Activated T-cell treated with anti-CD3 and anti-CD28 coated beads, Interleukin-2, amount 50 U/mL, for 24 hours (primary cell): Measurements from ENCODE around the gene NNAT.
A peak's percentile ranks its signal among the peaks of the same experiment; 100 is the strongest.

Experiments used
- DNase-seq: peaks from one replicate; pipeline ENCODE4 v3.0.0-alpha.2; 2020
- H3K27ac Mint-ChIP-seq: 2 replicates; pipeline ENCODE4 v1.8.0; 2020; ENCODE audit warnings: mild to moderate bottlenecking, mixed read lengths
- H3K27me3 Mint-ChIP-seq: 2 replicates; pipeline ENCODE4 v1.8.0; 2020; ENCODE audit warnings: mixed read lengths
- H3K36me3 Mint-ChIP-seq: 2 replicates; pipeline ENCODE4 v1.8.0; 2020; ENCODE audit warnings: low read depth, mixed read lengths
- H3K4me1 Mint-ChIP-seq: 2 replicates; pipeline ENCODE4 v1.8.0; 2020; ENCODE audit warnings: low read depth, mixed read lengths
- H3K4me3 Mint-ChIP-seq: 2 replicates; pipeline ENCODE4 v1.8.0; 2020; ENCODE audit warnings: mild to moderate bottlenecking, moderate library complexity, mixed read lengths
- H3K9me3 Mint-ChIP-seq: 2 replicates; pipeline ENCODE4 v1.8.0; 2020; ENCODE audit warnings: mixed read lengths

NNAT gene

GRCh38 chr20:37558306-37558705 lies 37.3 kb downstream of the NNAT start:
- Mint-ChIP-seq H3K27me3 (peaks cover 15% of the 10 kb centered on the region), H3K36me3 (no peaks in the 10 kb centered on the region)

DNA sequence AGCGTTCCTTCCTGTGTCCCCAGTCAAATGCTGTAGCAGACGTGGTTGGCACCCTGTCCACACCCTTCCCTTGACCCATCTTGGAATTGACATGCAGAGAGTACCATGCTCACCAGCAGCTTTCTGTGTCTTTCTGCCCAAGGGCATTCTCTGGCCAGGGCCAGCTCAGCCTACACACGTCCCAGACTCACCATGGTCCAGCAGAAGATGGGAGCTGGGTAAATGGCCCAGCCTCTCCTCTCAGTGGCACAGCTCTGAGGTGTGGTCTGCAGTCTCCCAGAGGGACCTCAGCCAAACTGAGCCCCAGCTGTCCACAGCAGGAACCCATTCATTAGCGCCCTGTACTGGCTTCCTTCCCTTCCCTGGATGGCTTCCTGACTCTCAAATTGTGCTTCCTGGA lies 37.7 kb downstream of the NNAT start:
- Mint-ChIP-seq H3K4me1 (no peaks in the 10 kb centered on the region), H3K4me3 (no peak overlapping the region), H3K36me3 (no peaks in the 10 kb centered on the region), H3K27me3 (peaks cover 20% of the 10 kb centered on the region), H3K27ac (no peak overlapping the region), H3K9me3 (no peaks in the 10 kb centered on the region)
- DNase-seq = no peak

More at GRCh38 chr20:37558306-37558705, 37.3 kb downstream of the NNAT start:
- no peak overlapping the region for H3K4me3 Mint-ChIP-seq
- no peaks in the 10 kb centered on the region for H3K9me3 Mint-ChIP-seq
- no peaks in the 10 kb centered on the region for H3K4me1 Mint-ChIP-seq
- H3K27ac Mint-ChIP-seq = no peak overlapping the region
- no peak for DNase-seq

DNA sequence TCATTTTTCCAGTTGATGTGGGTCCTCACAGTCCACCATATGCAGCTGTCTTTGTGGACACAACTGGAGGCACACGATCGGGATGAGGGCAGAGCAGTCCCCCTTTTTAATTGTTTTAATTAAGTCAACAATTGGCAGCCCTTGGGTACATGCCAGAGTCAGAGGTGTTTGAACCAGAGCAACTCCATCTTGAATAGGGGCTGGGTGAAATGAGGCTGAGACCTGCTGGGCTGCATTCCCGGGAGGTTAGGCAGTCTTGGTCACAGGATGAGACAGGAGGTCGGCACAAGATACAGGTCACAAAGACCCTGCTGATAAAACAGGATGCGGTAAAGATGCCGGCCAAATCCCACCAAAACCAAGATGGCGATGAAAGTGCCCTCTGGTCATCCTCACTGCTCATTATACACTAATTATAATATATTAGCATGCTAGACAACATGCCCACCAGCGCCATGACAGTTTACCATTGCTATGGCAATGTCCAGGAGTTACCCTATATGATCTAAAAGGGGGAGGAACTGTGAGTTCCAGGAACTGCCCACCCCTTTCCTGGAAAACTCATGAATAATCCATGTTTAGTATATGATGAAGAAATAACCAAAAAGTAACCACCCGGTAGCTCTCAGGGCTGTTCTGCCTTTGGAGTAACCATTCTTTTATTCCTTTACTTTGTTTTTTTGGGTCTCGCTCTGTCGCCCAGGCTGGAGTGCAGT lies 38.4 kb downstream of the NNAT start:
- H3K4me1 Mint-ChIP-seq = no peaks in the 10 kb centered on the region
- H3K27ac Mint-ChIP-seq = no peak overlapping the region
- peaks cover 26% of the 10 kb centered on the region for H3K27me3 Mint-ChIP-seq

DNA sequence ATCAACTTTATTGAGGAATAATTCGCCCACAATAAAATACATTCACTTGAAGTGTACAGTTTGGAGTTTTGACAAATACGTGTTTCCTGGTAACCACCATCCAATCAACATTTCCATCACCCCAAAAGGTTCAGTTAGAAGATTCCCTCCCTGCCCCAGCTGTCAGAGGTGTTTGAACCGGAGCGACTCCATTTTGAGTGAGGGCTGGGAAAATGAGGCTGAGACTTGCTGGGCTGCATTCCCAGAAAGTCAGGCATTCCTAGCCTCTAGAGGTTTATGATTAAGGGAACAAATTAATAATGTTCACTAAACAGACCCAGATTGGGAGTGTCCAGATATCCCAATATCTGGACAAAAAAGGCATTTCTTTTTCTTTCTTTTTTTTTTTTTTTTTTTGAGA lies 39.6 kb downstream of the NNAT start:
- Mint-ChIP-seq H3K4me1 (no peaks in the 10 kb centered on the region), H3K36me3 (no peaks in the 10 kb centered on the region), H3K4me3 (no peak overlapping the region), H3K27ac (no peak overlapping the region), H3K9me3 (no peaks in the 10 kb centered on the region), H3K27me3 (peaks cover 37% of the 10 kb centered on the region)
- no peak for DNase-seq

More for the DNA sequence above, 38.4 kb downstream of the NNAT start:
- Mint-ChIP-seq H3K36me3 (no peaks in the 10 kb centered on the region), H3K4me3 (no peak overlapping the region), H3K9me3 (no peaks in the 10 kb centered on the region)
- no peak for DNase-seq

- Mint-ChIP-seq H3K4me1 (peaks cover 2% of the 10 kb centered on the region), H3K27ac (no peak overlapping the region), H3K36me3 (no peaks in the 10 kb centered on the region), H3K4me3 (no peak overlapping the region), H3K9me3 (no peaks in the 10 kb centered on the region), H3K27me3 (peaks cover 48% of the 10 kb centered on the region)
- DNase-seq = no peak
These were observed 41.8 kb downstream of the NNAT start for GRCh38 chr20:37562695-37563480.

DNA sequence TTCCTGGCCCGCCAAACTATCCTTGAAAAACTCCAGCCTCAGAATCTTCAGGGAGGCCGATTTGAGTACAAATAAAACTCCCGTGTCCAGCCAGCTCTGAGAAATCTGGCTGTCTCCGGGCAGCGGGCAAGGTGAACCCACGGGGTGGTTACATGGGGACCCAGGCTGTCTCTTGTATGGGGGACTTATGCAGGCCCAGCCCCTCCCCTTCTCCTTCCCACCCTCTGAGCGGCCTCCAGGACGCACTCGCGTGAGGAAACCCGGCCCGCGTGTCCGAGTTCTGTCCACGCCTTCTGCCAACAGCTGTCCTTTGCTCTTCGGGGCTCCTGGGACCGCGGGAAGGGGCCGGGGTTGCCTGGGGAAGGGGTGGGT lies 43.0 kb downstream of the NNAT start:
- H3K27me3 Mint-ChIP-seq = peaks cover 56% of the 10 kb centered on the region
- H3K36me3 Mint-ChIP-seq = no peaks in the 10 kb centered on the region
- H3K4me3 Mint-ChIP-seq = no peak overlapping the region
- DNase-seq = no peak
- H3K9me3 Mint-ChIP-seq = no peaks in the 10 kb centered on the region
- H3K27ac Mint-ChIP-seq = no peak overlapping the region
- H3K4me1 Mint-ChIP-seq = peaks cover 5% of the 10 kb centered on the region

DNA sequence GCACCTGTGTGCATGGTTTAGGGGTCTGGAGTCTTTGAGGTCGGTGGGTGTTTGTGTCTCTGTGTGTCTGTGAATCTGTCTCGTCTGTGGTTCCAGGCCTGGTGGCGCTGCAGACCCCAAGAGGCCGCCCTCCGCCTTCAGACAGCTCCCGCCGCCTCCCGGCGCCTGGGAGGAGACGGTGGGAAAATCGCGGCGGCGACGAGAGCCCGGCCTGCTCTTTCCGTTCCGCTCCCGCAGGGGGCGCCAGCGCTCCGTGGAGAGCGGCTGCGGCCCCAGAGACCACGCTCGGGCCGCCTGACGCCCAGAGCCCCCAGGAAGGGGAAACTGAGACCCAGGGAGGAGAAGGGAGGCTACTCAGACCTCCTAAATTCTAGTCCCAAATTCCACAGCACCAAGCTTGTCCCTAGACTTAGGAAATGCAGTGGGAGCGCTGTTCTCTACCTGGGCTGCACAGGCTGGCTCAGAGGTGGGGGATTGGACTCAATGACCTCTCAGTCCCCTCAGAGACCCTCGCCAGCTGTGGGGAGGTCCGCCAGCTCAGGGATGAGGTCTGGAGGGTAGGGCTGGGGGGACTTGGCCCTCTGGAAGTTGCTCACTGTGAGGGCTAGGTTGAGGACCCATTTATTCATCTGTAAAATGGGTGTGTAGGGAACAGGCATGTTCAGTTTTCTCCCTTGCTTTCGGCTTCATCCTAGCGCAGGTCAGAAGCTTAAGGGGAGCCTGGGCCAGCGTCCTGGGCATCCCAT lies 43.5 kb downstream of the NNAT start:
- H3K4me1 Mint-ChIP-seq = peaks cover 5% of the 10 kb centered on the region
- no peak overlapping the region for H3K4me3 Mint-ChIP-seq
- peaks cover 62% of the 10 kb centered on the region for H3K27me3 Mint-ChIP-seq
- peak; percentile 70 for DNase-seq
- no peaks in the 10 kb centered on the region for H3K36me3 Mint-ChIP-seq
- H3K9me3 Mint-ChIP-seq = no peaks in the 10 kb centered on the region
- no peak overlapping the region for H3K27ac Mint-ChIP-seq

- Mint-ChIP-seq H3K4me1 (peaks cover 5% of the 10 kb centered on the region), H3K9me3 (no peaks in the 10 kb centered on the region), H3K36me3 (no peaks in the 10 kb centered on the region), H3K27me3 (peaks cover 66% of the 10 kb centered on the region), H3K27ac (no peak overlapping the region), H3K4me3 (no peak overlapping the region)
- no peak for DNase-seq
These were observed 44.2 kb downstream of the NNAT start for GRCh38 chr20:37565134-37565811.

GRCh38 chr20:37566590-37567330 lies 45.7 kb downstream of the NNAT start:
- Mint-ChIP-seq H3K27me3 (peaks cover 67% of the 10 kb centered on the region), H3K9me3 (no peaks in the 10 kb centered on the region), H3K4me1 (peaks cover 5% of the 10 kb centered on the region), H3K36me3 (no peaks in the 10 kb centered on the region), H3K4me3 (no peak overlapping the region), H3K27ac (no peak overlapping the region)
- DNase-seq = no peak

DNA sequence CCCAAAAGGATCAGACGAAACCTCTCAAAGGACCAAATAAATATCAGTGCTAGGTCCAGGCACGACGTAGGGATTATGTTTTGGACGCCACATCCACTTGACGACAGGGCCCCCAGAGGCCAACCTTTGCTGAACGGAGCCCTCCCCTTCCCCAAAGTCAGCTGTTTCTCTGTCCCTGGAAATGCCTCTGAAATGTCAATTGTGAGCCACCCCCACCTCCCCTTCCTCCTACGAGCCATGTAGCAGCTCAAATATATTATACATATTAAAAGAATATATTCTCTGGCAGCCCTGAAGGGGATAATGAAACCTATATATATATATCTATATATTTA lies 46.2 kb downstream of the NNAT start:
- H3K36me3 Mint-ChIP-seq = no peaks in the 10 kb centered on the region
- H3K4me1 Mint-ChIP-seq = peaks cover 5% of the 10 kb centered on the region
- H3K4me3 Mint-ChIP-seq = no peak overlapping the region
- DNase-seq = no peak
- H3K27ac Mint-ChIP-seq = no peak overlapping the region
- H3K27me3 Mint-ChIP-seq = peaks cover 65% of the 10 kb centered on the region
- no peaks in the 10 kb centered on the region for H3K9me3 Mint-ChIP-seq

DNA sequence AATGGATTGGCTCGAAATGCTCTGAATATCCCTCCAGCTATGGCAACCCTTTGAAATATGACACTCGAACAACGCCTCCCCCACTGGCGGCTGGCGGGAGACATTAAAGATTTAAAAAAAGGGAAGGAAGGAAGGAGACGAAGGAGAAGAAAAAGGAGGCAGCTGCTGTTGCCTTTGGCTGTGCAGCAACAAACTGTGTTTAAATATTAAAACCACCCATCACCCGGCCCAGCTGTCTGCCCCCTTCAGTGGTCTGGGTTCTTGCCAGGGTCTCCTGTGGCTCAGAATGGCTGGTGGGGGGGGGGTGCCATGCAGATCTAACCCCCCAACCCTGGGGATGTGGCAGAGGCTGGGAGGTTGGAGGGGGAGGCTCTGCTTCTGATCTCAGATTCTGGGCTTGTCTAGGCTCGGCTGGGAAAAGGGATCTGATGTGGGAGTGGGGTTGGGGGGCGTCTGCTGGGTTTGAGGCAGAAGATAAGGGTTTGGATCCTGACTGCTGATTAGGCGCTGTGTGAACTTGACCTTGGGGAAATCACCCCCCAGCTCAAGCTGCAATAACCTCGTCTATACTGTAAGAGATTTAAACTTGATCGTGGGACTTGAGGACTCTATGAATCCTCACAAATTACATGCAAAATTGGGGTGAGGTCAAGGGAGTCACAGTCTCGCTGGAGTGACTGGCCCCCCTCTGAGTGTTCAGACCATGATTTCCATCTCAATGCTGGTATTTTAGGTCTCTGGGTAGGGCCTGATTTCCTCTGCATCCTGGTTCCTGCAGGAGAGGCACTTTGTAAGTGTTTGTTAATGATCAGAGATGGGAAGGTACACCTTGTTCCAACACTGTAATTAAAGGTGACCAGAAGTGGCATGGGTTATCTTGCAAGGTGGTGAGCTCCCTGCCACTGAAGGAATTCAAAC lies 46.9 kb downstream of the NNAT start:
- Mint-ChIP-seq H3K4me3 (no peak overlapping the region), H3K27me3 (peaks cover 67% of the 10 kb centered on the region), H3K9me3 (no peaks in the 10 kb centered on the region), H3K4me1 (peaks cover 5% of the 10 kb centered on the region), H3K36me3 (no peaks in the 10 kb centered on the region), H3K27ac (no peak overlapping the region)
- no peak for DNase-seq

DNA sequence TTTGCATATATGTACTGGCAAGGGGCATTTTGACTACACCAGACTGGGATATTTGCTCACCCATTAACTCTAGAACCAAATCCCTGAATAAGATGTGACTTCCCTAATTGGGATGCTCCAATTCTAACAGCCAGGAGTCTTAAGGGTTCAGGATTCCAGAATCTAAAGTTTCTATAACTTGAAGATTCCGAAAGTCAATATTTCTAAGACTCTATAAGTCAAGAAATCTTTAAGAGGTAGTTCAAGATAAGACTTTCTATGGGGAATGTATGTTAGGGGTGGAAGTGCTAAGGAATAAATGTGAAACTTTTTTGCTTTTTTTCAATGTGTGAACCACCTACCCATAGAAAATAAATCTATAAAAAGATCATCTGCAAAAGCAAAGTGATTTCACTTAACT lies 49.4 kb downstream of the NNAT start:
- H3K4me1 Mint-ChIP-seq = peaks cover 5% of the 10 kb centered on the region
- no peaks in the 10 kb centered on the region for H3K36me3 Mint-ChIP-seq
- H3K27ac Mint-ChIP-seq = no peak overlapping the region
- no peaks in the 10 kb centered on the region for H3K9me3 Mint-ChIP-seq
- peaks cover 58% of the 10 kb centered on the region for H3K27me3 Mint-ChIP-seq
- no peak for DNase-seq
- H3K4me3 Mint-ChIP-seq = no peak overlapping the region

GRCh38 chr20:37571033-37571432 lies 50.0 kb downstream of the NNAT start:
- H3K9me3 Mint-ChIP-seq = no peaks in the 10 kb centered on the region
- DNase-seq = no peak
- no peaks in the 10 kb centered on the region for H3K36me3 Mint-ChIP-seq
- H3K27ac Mint-ChIP-seq = no peak overlapping the region
- H3K27me3 Mint-ChIP-seq = peaks cover 54% of the 10 kb centered on the region
- no peak overlapping the region for H3K4me3 Mint-ChIP-seq
- peaks cover 5% of the 10 kb centered on the region for H3K4me1 Mint-ChIP-seq
